ENCODE measurements around the gene C10orf90.

Gene C10orf90

GRCh38 chr10:126458466-126458865 lies 212.0 kb downstream of the C10orf90 start:
- H3K36me3 ChIP-seq (ENCODE audit: control insufficient read depth, low read length) = no peaks in the 10 kb centered on the region
- no peak for TF ChIP-seq CTCF (IDR thresholded peaks at IDR 0.05; ENCODE audit: low read depth, low read length, poor library complexity, severe bottlenecking)
- no peak for TF ChIP-seq EZH2phosphoT487 (IDR thresholded peaks at IDR 0.05; ENCODE audit: borderline replicate concordance, low read length)
- H3K4me1 ChIP-seq (ENCODE audit: control insufficient read depth, low read length) = no peaks in the 10 kb centered on the region
- H3F3A ChIP-seq (ENCODE audit: control insufficient read depth, insufficient read depth) = no peaks in the 10 kb centered on the region
- no peak overlapping the region for H3K27ac ChIP-seq (ENCODE audit: low read depth, low read length)
- H3K79me2 ChIP-seq (ENCODE audit: control insufficient read depth, low read length) = no peaks in the 10 kb centered on the region
- no peak overlapping the region for H3K4me2 ChIP-seq (ENCODE audit: low read length)
- no peaks in the 10 kb centered on the region for H4K20me1 ChIP-seq (ENCODE audit: control insufficient read depth, insufficient read depth, low read depth, low read length)
- no peaks in the 10 kb centered on the region for H3K9me3 ChIP-seq (ENCODE audit: control insufficient read depth, insufficient read depth, low read length)
- no peaks in the 10 kb centered on the region for H3K27me3 ChIP-seq (ENCODE audit: control insufficient read depth, low read length)
- no peak overlapping the region for H3K4me3 ChIP-seq (ENCODE audit: low read length)
- H3K9me2 ChIP-seq (replicated peaks; ENCODE audit: control insufficient read depth, low read length) = no peaks in the 10 kb centered on the region

GRCh38 chr10:126456632-126457031 lies 213.9 kb downstream of the C10orf90 start:
- Histone ChIP-seq H3K79me2 (ENCODE audit: control insufficient read depth, low read length) (no peaks in the 10 kb centered on the region), H3K36me3 (ENCODE audit: control insufficient read depth, low read length) (no peaks in the 10 kb centered on the region), H3F3A (ENCODE audit: control insufficient read depth, insufficient read depth) (no peaks in the 10 kb centered on the region), H3K4me3 (ENCODE audit: low read length) (no peak overlapping the region), H3K4me2 (ENCODE audit: low read length) (no peak overlapping the region), H3K4me1 (ENCODE audit: control insufficient read depth, low read length) (no peaks in the 10 kb centered on the region), H3K27ac (ENCODE audit: low read depth, low read length) (no peak overlapping the region), H4K20me1 (ENCODE audit: control insufficient read depth, insufficient read depth, low read depth, low read length) (no peaks in the 10 kb centered on the region), H3K9me3 (ENCODE audit: control insufficient read depth, insufficient read depth, low read length) (no peaks in the 10 kb centered on the region), H3K27me3 (ENCODE audit: control insufficient read depth, low read length) (no peaks in the 10 kb centered on the region), H3K9me2 (replicated peaks; ENCODE audit: control insufficient read depth, low read length) (no peaks in the 10 kb centered on the region)
- no peak for TF ChIP-seq CTCF (IDR thresholded peaks at IDR 0.05; ENCODE audit: low read depth, low read length, poor library complexity, severe bottlenecking)
- no peak for TF ChIP-seq EZH2phosphoT487 (IDR thresholded peaks at IDR 0.05; ENCODE audit: borderline replicate concordance, low read length)

GRCh38 chr10:126455766-126456405 lies 214.6 kb downstream of the C10orf90 start:
- H3K27ac ChIP-seq (ENCODE audit: low read depth, low read length) = no peak overlapping the region
- no peaks in the 10 kb centered on the region for H3F3A ChIP-seq (ENCODE audit: control insufficient read depth, insufficient read depth)
- no peak overlapping the region for H3K4me3 ChIP-seq (ENCODE audit: low read length)
- no peak for TF ChIP-seq CTCF (IDR thresholded peaks at IDR 0.05; ENCODE audit: low read depth, low read length, poor library complexity, severe bottlenecking)
- no peak for TF ChIP-seq EZH2phosphoT487 (IDR thresholded peaks at IDR 0.05; ENCODE audit: borderline replicate concordance, low read length)
- H3K36me3 ChIP-seq (ENCODE audit: control insufficient read depth, low read length) = no peaks in the 10 kb centered on the region
- H4K20me1 ChIP-seq (ENCODE audit: control insufficient read depth, insufficient read depth, low read depth, low read length) = no peaks in the 10 kb centered on the region
- no peaks in the 10 kb centered on the region for H3K9me2 ChIP-seq (replicated peaks; ENCODE audit: control insufficient read depth, low read length)
- H3K4me1 ChIP-seq (ENCODE audit: control insufficient read depth, low read length) = no peaks in the 10 kb centered on the region
- H3K27me3 ChIP-seq (ENCODE audit: control insufficient read depth, low read length) = no peaks in the 10 kb centered on the region
- H3K4me2 ChIP-seq (ENCODE audit: low read length) = no peak overlapping the region
- no peaks in the 10 kb centered on the region for H3K79me2 ChIP-seq (ENCODE audit: control insufficient read depth, low read length)
- no peaks in the 10 kb centered on the region for H3K9me3 ChIP-seq (ENCODE audit: control insufficient read depth, insufficient read depth, low read length)

All from DOHH2 (cell line).